Stomach (tissue), 4 donors: ENCODE measurements around the gene SPRY1.

ENCODE experiments used
- POLR2A ChIP-seq, 4 donors: fragments of 450-650 bp; IDR thresholded peaks; one replicate each; pipeline ENCODE4 v1.6.1; 2016; ENCODE audit warnings: antibody characterized with exemption in 4 of 4, control low read depth in 2 of 4, mild to moderate bottlenecking in 1 of 4, moderate library complexity in 1 of 4
- POLR2AphosphoS5 ChIP-seq, 3 donors: sonication (generic); formaldehyde crosslinking; IDR thresholded peaks; one replicate each; pipeline ENCODE4 v1.6.1; 2016; ENCODE audit warnings: antibody characterized with exemption in 3 of 3
- TF ChIP-seq, protein P1 (sequence below), 7 experiments: fragments of 450-650 bp in 4 of 7; fragments of 200-600 bp in 3 of 7; sonication (generic) in 3 of 7; IDR thresholded peaks; one replicate each; pipeline ENCODE4 v1.5.1; 2016 to 2019; ENCODE audit warnings: antibody characterized with exemption in 7 of 7, control low read depth in 2 of 7, mild to moderate bottlenecking in 1 of 7

DNA sequence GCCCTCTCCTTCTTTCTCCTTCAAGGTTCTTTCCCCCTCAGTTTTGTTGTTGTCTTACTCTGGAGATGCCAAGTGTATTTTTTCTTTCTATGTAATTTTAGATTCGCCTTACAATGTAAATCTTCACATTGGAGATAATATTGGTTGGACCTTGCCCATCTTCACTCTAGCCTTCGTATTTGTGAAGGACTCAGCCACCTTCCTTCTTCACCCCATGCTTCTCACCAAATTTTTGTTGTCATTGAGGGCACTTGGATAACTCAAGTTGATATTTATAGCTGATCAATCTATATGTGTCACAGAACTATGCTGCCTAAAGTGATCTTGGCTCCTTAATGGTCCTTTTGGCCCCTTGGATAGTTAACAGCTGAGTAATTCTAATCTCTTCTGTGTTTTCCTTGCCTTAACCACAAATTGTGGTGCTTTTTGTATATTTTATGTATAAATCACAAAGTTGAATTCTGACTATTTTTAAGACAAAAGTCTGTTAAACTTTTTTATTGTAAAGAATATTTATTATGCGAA, 6.5 kb downstream of the SPRY1 start:
- TF ChIP-seq, protein P1, sequence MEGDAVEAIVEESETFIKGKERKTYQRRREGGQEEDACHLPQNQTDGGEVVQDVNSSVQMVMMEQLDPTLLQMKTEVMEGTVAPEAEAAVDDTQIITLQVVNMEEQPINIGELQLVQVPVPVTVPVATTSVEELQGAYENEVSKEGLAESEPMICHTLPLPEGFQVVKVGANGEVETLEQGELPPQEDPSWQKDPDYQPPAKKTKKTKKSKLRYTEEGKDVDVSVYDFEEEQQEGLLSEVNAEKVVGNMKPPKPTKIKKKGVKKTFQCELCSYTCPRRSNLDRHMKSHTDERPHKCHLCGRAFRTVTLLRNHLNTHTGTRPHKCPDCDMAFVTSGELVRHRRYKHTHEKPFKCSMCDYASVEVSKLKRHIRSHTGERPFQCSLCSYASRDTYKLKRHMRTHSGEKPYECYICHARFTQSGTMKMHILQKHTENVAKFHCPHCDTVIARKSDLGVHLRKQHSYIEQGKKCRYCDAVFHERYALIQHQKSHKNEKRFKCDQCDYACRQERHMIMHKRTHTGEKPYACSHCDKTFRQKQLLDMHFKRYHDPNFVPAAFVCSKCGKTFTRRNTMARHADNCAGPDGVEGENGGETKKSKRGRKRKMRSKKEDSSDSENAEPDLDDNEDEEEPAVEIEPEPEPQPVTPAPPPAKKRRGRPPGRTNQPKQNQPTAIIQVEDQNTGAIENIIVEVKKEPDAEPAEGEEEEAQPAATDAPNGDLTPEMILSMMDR (IDR thresholded peaks at IDR 0.05), result no peak
- TF ChIP-seq POLR2AphosphoS5 (IDR thresholded peaks at IDR 0.05) (no peak), POLR2A (IDR thresholded peaks at IDR 0.05) (no peak)
